ENCODE results near the gene RBBP6.

DNA sequence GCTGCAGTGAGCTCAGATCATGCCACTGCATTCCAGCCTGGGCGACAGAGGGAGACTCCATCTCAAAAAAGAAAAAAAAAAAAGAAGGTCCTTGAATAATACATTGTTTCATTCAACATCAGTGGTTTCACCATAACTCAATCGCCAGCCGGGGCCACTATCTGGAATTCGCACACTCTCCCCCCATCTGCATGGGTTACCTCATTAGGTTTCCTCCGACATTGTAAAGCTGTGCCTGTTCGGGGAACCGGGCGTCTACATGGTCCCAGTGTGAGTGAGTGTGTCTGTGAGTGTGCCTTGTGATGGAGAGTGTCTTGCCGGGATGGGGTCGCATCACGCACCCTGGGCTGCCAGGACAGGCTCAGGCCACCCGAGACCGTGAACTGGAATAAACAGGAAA, 16.6 kb upstream of the RBBP6 start:
- no peak for TF ChIP-seq ZNF274 (IDR thresholded peaks at IDR 0.05; ENCODE audit: low read depth, low read length)
- TF ChIP-seq YY1 (IDR thresholded peaks at IDR 0.05; ENCODE audit: insufficient read depth, insufficient read length), result no peak
- TF ChIP-seq SUZ12 (IDR thresholded peaks at IDR 0.05; ENCODE audit: extremely low read depth, insufficient read depth, insufficient read length), result no peak

Data from NT2/D1 (cell line).